GM21526 (cell line): Measurements from ENCODE around the gene SLC6A1.

Experiments used
- ATAC-seq: cut with Tn5 transposase; IDR thresholded peaks from one replicate; pipeline ENCODE4 v1.9.1; 2021; ENCODE audit warnings: moderate library complexity; ENCODE audit not compliant: unreplicated experiment, low FRiP score

The SLC6A1 gene

GRCh38 chr3:10988991-10989484, 3.5 kb upstream of the SLC6A1 start:
- no peak for ATAC-seq

- ATAC-seq = no peak
Measured at GRCh38 chr3:10992943-10993728, 588 bp downstream of the SLC6A1 start.

- no peak for ATAC-seq
Measured at GRCh38 chr3:10993729-10994065, 1.1 kb downstream of the SLC6A1 start.

GRCh38 chr3:10994306-10994705, 1.8 kb downstream of the SLC6A1 start:
- no peak for ATAC-seq

- no peak for ATAC-seq
Measured at GRCh38 chr3:10995871-10996270, 3.3 kb downstream of the SLC6A1 start.

GRCh38 chr3:10996345-10997013, 3.9 kb downstream of the SLC6A1 start:
- ATAC-seq = no peak

- no peak for ATAC-seq
Measured at GRCh38 chr3:10997196-10997595, 4.6 kb downstream of the SLC6A1 start.

- ATAC-seq = no peak
Measured at GRCh38 chr3:10998542-10998941, 6.0 kb downstream of the SLC6A1 start.

- no peak for ATAC-seq
Measured at GRCh38 chr3:10999221-11000107, 6.9 kb downstream of the SLC6A1 start.

GRCh38 chr3:11000528-11000927, 8.0 kb downstream of the SLC6A1 start:
- ATAC-seq = no peak

- ATAC-seq = no peak
Measured at GRCh38 chr3:11001020-11001657, 8.6 kb downstream of the SLC6A1 start.

- no peak for ATAC-seq
Measured at GRCh38 chr3:11001658-11002021, 9.1 kb downstream of the SLC6A1 start.

- no peak for ATAC-seq
Measured at GRCh38 chr3:11002371-11002807, 9.8 kb downstream of the SLC6A1 start.

- no peak for ATAC-seq
Measured at GRCh38 chr3:11004563-11004962, 12.0 kb downstream of the SLC6A1 start.

- ATAC-seq = no peak
Measured at GRCh38 chr3:11005686-11006256, 13.2 kb downstream of the SLC6A1 start.

GRCh38 chr3:11006986-11007933, 14.7 kb downstream of the SLC6A1 start:
- ATAC-seq = no peak

- ATAC-seq = no peak
Measured at GRCh38 chr3:11009898-11010297, 17.4 kb downstream of the SLC6A1 start.

- no peak for ATAC-seq
Measured at GRCh38 chr3:11010426-11011165, 18.0 kb downstream of the SLC6A1 start.
